BLaER1 treated with 17β-estradiol and CSF1 and Interleukin-3, amounts not matched to agents 10 nM and 100 nM (cell line): ENCODE data around the gene NHS.

ENCODE experiments used
- H3K27ac ChIP-seq, 11 experiments: shearing (Covaris generic); formaldehyde crosslinking; 2 replicates each; pipeline ENCODE4 v1.8.1; 2022
- H3K27me3 ChIP-seq, 11 experiments: shearing (Covaris generic); formaldehyde crosslinking; 2 replicates each; pipeline ENCODE4 v1.8.1; 2022
- H3K36me3 ChIP-seq, 11 experiments: shearing (Covaris generic); formaldehyde crosslinking; 2 replicates each; pipeline ENCODE4 v1.8.1; 2022
- H3K4me1 ChIP-seq, 10 experiments: shearing (Covaris generic); formaldehyde crosslinking; 2 replicates each; pipeline ENCODE4 v1.8.1; 2022
- H3K4me2 ChIP-seq, 11 experiments: shearing (Covaris generic); formaldehyde crosslinking; 2 replicates each; pipeline ENCODE4 v1.8.1; 2022
- H3K4me3 ChIP-seq, 10 experiments: shearing (Covaris generic); formaldehyde crosslinking; 2 replicates each; pipeline ENCODE4 v1.8.1; 2022
- H3K9ac ChIP-seq, 11 experiments: shearing (Covaris generic); formaldehyde crosslinking; 2 replicates each; pipeline ENCODE4 v1.8.1; 2022
- H3K9me3 ChIP-seq, 11 experiments: shearing (Covaris generic); formaldehyde crosslinking; replicated peaks in 1 of 11; 2 replicates each; pipeline ENCODE4 v1.8.1; 2022
- H4K20me1 ChIP-seq, 11 experiments: shearing (Covaris generic); formaldehyde crosslinking; 2 replicates each; pipeline ENCODE4 v1.8.1; 2022
- Cebpa-rat ChIP-seq, 11 experiments: shearing (Covaris generic); IDR thresholded peaks; 2 replicates each; pipeline ENCODE4 v1.8.1; 2022

The NHS gene

DNA sequence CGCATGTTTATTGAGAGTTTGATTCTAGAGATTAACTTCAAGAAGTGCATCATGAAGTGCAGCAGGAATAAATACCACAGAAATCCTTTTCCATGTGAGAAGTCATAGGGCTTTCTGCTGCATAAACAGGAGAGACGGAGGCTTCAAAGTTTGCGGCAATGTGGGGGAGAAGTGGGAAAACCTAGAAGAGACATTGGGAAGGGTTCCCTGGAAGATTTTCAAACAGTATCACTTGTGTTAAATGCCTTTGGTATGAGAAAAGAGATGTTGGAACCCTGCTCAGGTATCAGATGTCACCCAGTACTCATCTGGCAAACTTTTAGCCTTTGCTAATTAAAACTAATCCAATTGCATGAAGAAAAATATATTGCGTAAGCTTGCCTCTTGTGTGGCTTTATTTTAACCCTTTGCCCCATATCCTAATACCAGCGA, 15.4 kb downstream of the NHS start:
- Histone ChIP-seq H3K4me1 (no peaks in the 10 kb centered on the region), H3K4me3 (no peak overlapping the region), H4K20me1 (no peaks in the 10 kb centered on the region), H3K9ac (no peak overlapping the region), H3K4me2 (no peak overlapping the region), H3K27ac (no peak overlapping the region), H3K9me3 (peaks cover 0 to 10% (median 0%) of the 10 kb centered on the region in 11 experiments; a peak in 1 of 22 replicates), H3K36me3 (no peaks in the 10 kb centered on the region), H3K27me3 (peaks cover 81 to 100% (median 97%) of the 10 kb centered on the region in 11 experiments)
- TF ChIP-seq Cebpa-rat (IDR thresholded peaks at IDR 0.05): peak in 2 of 11 experiments; percentile 37 to 53; a peak in 3 of 22 replicates

DNA sequence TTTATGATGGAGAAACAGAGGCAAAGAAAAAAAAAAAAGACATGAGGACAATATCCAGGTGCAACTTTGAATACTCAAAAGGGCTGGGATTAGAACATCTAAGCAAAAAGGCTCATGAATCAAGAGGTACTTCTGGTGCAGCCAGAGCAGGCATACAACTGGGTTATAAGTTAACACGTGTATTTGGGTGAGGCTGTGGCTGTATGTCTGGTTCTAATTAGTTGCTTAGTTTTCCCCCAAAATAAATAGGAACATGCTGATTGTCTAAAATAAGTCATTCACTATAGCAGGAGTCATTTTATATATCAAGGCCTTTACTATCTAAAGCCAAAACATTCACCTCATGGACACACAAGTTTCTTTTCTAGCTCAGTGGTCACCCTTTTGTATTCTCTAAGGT, 20.2 kb downstream of the NHS start:
- Histone ChIP-seq H3K4me3 (no peak overlapping the region), H3K9ac (no peak overlapping the region), H3K36me3 (no peaks in the 10 kb centered on the region), H3K27me3 (peaks cover 79 to 98% (median 94%) of the 10 kb centered on the region in 11 experiments), H3K4me1 (no peaks in the 10 kb centered on the region), H4K20me1 (no peaks in the 10 kb centered on the region), H3K9me3 (peaks cover 0 to 36% (median 10%) of the 10 kb centered on the region in 11 experiments; a peak in 18 of 22 replicates), H3K27ac (no peak overlapping the region), H3K4me2 (no peak overlapping the region)
- no peak for TF ChIP-seq Cebpa-rat (IDR thresholded peaks at IDR 0.05)

DNA sequence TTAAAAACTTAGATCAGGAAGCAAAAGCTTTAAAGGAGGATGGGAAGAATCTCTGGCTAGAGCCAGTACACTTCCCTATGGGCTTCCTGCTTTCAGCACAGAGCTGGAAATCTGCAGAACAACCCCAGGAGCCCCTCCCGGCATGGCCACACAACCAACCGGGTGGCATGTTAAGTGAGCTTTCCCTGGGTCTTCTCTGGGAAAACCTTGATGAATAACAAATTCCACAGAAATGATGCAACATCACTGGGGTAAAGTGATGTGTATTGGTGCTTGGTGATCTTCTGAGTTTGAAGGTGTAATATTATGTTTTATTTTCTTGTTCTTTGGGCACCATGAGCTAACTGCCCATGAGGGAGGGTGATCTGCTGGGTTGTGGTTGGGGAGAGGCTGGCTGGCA, 22.1 kb downstream of the NHS start:
- H4K20me1 ChIP-seq: no peaks in the 10 kb centered on the region
- peaks cover 74 to 100% (median 93%) of the 10 kb centered on the region in 11 experiments for H3K27me3 ChIP-seq
- no peak overlapping the region for H3K27ac ChIP-seq
- no peaks in the 10 kb centered on the region for H3K36me3 ChIP-seq
- TF ChIP-seq Cebpa-rat (IDR thresholded peaks at IDR 0.05): no peak
- H3K4me3 ChIP-seq: no peak overlapping the region
- H3K9me3 ChIP-seq: peaks cover 0 to 48% (median 10%) of the 10 kb centered on the region in 11 experiments; a peak in 18 of 22 replicates
- no peak overlapping the region for H3K9ac ChIP-seq
- no peak overlapping the region for H3K4me2 ChIP-seq
- H3K4me1 ChIP-seq: no peaks in the 10 kb centered on the region

GRCh38 chrX:17403189-17403691, 28.2 kb downstream of the NHS start:
- H3K4me2 ChIP-seq: no peak overlapping the region
- no peaks in the 10 kb centered on the region for H3K4me1 ChIP-seq
- no peak overlapping the region for H3K4me3 ChIP-seq
- TF ChIP-seq Cebpa-rat (IDR thresholded peaks at IDR 0.05): no peak
- no peaks in the 10 kb centered on the region; a peak in 1 of 22 replicates for H4K20me1 ChIP-seq
- peaks cover 0 to 40% (median 8%) of the 10 kb centered on the region in 11 experiments; a peak in 18 of 22 replicates for H3K9me3 ChIP-seq
- H3K36me3 ChIP-seq: no peaks in the 10 kb centered on the region
- H3K27ac ChIP-seq: no peak overlapping the region
- no peak overlapping the region for H3K9ac ChIP-seq
- H3K27me3 ChIP-seq: peaks cover 90 to 100% (median 99%) of the 10 kb centered on the region in 11 experiments

- Histone ChIP-seq H3K9ac (no peak overlapping the region), H3K4me1 (no peaks in the 10 kb centered on the region), H3K9me3 (peaks cover 0 to 33% (median under 1%) of the 10 kb centered on the region in 11 experiments; a peak in 4 of 22 replicates), H3K4me3 (no peak overlapping the region), H3K36me3 (no peaks in the 10 kb centered on the region), H4K20me1 (no peaks in the 10 kb centered on the region; a peak in 1 of 22 replicates), H3K4me2 (no peak overlapping the region), H3K27ac (no peak overlapping the region), H3K27me3 (peaks cover 90 to 100% (median 99%) of the 10 kb centered on the region in 11 experiments)
- TF ChIP-seq Cebpa-rat (IDR thresholded peaks at IDR 0.05): no peak
Observed at GRCh38 chrX:17403972-17404371, 29.0 kb downstream of the NHS start.

GRCh38 chrX:17405225-17405969, 30.4 kb downstream of the NHS start:
- no peak for TF ChIP-seq Cebpa-rat (IDR thresholded peaks at IDR 0.05)
- no peak overlapping the region for H3K9ac ChIP-seq
- H4K20me1 ChIP-seq: no peaks in the 10 kb centered on the region; a peak in 1 of 22 replicates
- H3K9me3 ChIP-seq: peaks cover 0 to 23% (median 0%) of the 10 kb centered on the region in 11 experiments; a peak in 1 of 22 replicates
- no peak overlapping the region for H3K27ac ChIP-seq
- no peak overlapping the region for H3K4me2 ChIP-seq
- peaks cover 97 to 100% (median 100%) of the 10 kb centered on the region in 11 experiments for H3K27me3 ChIP-seq
- H3K4me3 ChIP-seq: no peak overlapping the region
- no peaks in the 10 kb centered on the region for H3K4me1 ChIP-seq
- no peaks in the 10 kb centered on the region for H3K36me3 ChIP-seq

- Histone ChIP-seq H3K4me3 (no peak overlapping the region), H3K9me3 (0 out of 22 replicates have a peak, but pooled peaks cover 0 to 4% (median 0%) of the 10 kb centered on the region in 11 experiments), H3K9ac (no peak overlapping the region), H3K4me1 (peaks cover 0 to 13% (median 0%) of the 10 kb centered on the region in 10 experiments; a peak in 2 of 20 replicates), H3K27me3 (peaks cover 98 to 100% (median 100%) of the 10 kb centered on the region in 11 experiments), H3K4me2 (no peak overlapping the region), H3K36me3 (no peaks in the 10 kb centered on the region), H3K27ac (no peak overlapping the region), H4K20me1 (no peaks in the 10 kb centered on the region; a peak in 3 of 22 replicates)
- no peak for TF ChIP-seq Cebpa-rat (IDR thresholded peaks at IDR 0.05)
Observed at GRCh38 chrX:17409566-17410290, 34.7 kb downstream of the NHS start.

- Histone ChIP-seq H3K9me3 (0 out of 22 replicates have a peak, but pooled peaks cover 0 to 4% (median 0%) of the 10 kb centered on the region in 11 experiments), H3K9ac (no peak overlapping the region), H4K20me1 (no peaks in the 10 kb centered on the region; a peak in 3 of 22 replicates), H3K27me3 (peaks cover 98 to 100% (median 100%) of the 10 kb centered on the region in 11 experiments), H3K4me2 (no peak overlapping the region), H3K27ac (no peak overlapping the region), H3K36me3 (no peaks in the 10 kb centered on the region), H3K4me1 (peaks cover 0 to 21% (median 0%) of the 10 kb centered on the region in 10 experiments; a peak in 3 of 20 replicates), H3K4me3 (no peak overlapping the region)
- no peak for TF ChIP-seq Cebpa-rat (IDR thresholded peaks at IDR 0.05)
Observed at GRCh38 chrX:17410651-17411050, 35.7 kb downstream of the NHS start.

- Histone ChIP-seq H3K4me2 (no peak overlapping the region), H3K36me3 (no peaks in the 10 kb centered on the region), H3K9me3 (0 out of 22 replicates have a peak, but pooled peaks cover 0 to 4% (median 0%) of the 10 kb centered on the region in 11 experiments), H3K9ac (no peak overlapping the region), H3K27ac (no peak overlapping the region), H4K20me1 (no peaks in the 10 kb centered on the region; a peak in 3 of 22 replicates), H3K4me1 (peaks cover 0 to 21% (median 0%) of the 10 kb centered on the region in 10 experiments; a peak in 3 of 20 replicates), H3K4me3 (no peak overlapping the region), H3K27me3 (peaks cover 98 to 100% (median 100%) of the 10 kb centered on the region in 11 experiments)
- no peak for TF ChIP-seq Cebpa-rat (IDR thresholded peaks at IDR 0.05)
Observed at GRCh38 chrX:17411205-17411604, 36.2 kb downstream of the NHS start.
